Right forelimb (tissue), 1 donor: ENCODE measurements around the gene OR10D3.
"Not testable (repeated sequence)": the region's sequence is repeated elsewhere in the genome, so short reads cannot be mapped to it uniquely, and the experiment has no call there.

Experiments used
- DNase-seq: peaks from one replicate; pipeline ENCODE4 v3.0.0-alpha.2; 2018

OR10D3 gene

GRCh38 chr11:124195189-124195734 lies 12.1 kb downstream of the OR10D3 start:
- DNase-seq, result no peak

DNA sequence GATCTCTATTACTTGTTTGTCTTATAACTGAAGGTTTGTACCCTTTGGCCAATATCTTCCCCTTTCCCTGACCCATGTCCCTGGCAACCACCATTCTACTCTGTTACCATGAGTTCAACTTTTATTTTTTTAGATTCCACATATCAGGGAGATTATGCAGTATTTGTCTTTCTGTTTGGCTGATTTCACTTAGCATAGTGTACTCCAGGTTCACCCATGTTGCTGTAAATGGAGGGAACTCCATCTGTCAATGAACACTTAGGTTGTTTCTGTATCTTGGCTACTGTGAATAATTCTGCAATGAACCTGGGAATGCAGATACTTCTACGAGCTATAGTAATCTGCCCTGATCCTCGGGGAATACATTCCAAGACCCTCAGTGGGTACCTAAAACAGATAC lies 14.9 kb downstream of the OR10D3 start:
- no peak for DNase-seq

- DNase-seq, result no peak
These were observed 15.8 kb downstream of the OR10D3 start for GRCh38 chr11:124198897-124199296.

DNA sequence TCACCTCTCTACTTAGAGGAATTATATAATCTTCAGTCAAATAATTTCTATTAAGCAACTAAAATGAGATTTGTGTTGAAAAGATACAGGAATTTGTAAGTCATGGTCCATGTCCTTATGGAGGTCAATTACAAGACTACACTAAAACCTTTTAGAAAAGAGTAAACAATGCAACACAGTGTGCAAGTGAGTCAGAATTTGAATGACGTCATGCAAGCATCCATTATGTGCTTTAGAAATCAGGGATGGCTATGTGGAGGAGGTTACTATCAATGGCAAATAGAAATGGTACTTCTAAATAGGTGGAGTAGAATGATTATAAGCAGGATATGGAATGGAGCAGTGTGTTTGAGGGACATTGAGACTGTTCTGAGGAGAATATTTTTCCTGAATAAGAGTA lies 16.6 kb downstream of the OR10D3 start:
- DNase-seq, result no peak

DNA sequence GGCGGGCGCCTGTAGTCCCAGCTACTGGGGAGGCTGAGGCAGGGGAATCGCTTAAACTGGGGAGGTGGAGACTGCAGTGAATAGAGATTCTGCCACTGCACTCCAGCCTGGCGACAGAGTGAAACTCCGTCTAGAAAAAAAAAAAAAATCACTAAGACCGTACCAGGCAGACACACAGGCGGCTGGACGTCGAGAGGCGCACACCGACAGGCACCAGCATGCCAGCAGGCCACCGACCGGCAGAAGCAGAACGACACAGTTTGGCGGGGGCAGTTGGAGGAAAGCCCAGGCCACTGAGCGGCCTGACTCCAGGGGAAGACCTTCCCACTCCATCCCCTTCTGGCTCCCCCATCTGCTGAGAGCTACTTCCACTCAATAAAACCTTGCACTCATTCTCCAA lies 17.5 kb downstream of the OR10D3 start:
- DNase-seq, result no peak

- no peak for DNase-seq
These were observed 19.8 kb downstream of the OR10D3 start for GRCh38 chr11:124202951-124203350.

DNA sequence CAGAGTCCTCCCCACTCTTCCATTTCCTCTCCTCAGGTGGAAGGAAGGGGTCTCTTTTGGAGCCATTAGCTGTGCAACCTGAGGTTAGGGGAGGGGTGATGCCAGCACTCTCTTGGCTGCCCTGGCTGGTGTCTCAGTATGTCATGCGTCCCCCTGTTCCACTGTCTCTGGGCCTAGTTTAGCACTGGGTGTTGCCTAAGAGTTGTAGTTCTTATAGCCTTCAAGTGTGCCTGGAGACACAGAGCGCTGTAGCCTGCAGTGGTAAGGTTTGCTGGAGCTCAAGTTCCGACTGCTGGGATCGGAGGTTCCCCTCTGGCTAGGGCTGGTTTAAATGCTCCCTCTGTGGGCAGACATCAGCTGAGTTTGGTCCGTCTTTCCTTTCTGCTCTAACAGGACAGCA lies 20.9 kb downstream of the OR10D3 start:
- no peak for DNase-seq

DNA sequence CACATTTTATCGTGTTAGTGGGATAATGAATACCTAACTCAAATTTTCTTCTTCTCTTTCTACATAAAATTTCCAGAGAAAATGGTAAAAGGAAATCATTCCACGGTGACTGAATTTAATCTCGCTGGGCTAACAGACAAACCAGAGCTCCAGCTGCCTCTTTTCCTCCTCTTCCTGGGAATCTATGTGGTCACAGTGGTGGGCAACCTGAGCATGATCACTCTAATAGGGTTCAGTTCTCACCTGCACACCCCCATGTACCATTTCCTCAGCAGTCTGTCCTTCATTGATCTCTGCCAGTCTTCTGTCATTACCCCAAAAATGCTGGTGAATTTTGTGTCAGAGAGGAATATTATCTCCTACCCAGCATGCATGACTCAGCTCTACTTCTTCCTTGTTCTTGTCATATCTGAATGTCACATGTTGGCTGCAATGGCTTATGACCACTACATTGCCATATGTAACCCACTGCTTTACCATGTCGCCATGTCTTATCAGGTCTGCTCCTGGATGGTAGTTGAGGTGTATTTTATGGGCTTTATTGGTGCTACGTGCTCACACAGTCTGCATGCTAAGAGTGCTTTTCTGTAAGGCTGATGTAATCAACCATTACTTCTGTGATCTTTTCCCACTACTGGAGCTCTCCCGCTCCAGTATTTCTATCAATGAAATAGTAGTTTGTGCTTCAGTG lies 24.1 kb downstream of the OR10D3 start:
- DNase-seq, result no peak

- no peak for DNase-seq
These were observed 26.7 kb downstream of the OR10D3 start for GRCh38 chr11:124209824-124210357.

GRCh38 chr11:124210421-124210820 lies 27.3 kb downstream of the OR10D3 start:
- DNase-seq, result no peak

DNA sequence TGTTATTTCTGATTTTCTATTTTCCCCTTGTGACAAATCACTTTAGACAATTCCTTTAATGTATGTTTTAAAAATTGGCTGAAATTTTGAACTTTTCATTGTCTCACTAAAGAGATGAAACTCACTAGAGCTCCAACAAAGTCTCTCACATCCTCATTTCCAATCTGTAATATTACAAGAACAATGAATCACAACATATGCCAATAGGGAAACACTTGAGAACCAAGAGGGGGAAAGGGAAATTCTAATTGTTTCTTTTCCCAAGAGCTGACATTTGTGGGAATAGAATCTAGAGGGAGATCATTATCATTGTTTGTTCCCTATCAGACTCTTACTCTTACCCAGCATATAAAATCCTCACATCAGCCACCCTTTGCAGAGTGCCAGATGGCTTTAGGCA lies 28.2 kb downstream of the OR10D3 start:
- no peak for DNase-seq

- no peak for DNase-seq
These were observed 30.9 kb downstream of the OR10D3 start for GRCh38 chr11:124214027-124214426.

DNA sequence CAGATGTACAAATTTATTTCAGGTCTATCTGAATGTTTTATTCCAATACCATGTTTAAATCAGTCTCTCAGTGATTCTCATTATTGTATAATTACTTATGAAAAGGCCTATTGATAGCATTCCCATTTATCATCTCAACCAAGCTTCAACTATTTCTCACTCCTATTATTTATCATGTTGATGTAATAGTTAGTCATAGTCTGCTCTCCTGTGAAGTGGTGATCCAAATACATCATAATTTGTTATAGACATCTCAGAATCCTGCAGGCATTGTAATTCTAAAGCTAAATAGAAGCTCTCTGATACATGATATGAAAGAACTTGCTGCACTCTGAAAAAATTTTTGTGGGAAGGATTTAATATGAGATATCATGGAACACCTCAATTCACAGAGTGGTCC lies 36.0 kb downstream of the OR10D3 start:
- no peak for DNase-seq

- no peak for DNase-seq
These were observed 39.3 kb downstream of the OR10D3 start for GRCh38 chr11:124222407-124222806.

GRCh38 chr11:124224618-124225423 lies 41.7 kb downstream of the OR10D3 start:
- not testable (repeated sequence) for DNase-seq

- DNase-seq, result no peak
These were observed 42.3 kb downstream of the OR10D3 start for GRCh38 chr11:124225471-124225870.

GRCh38 chr11:124233376-124233775 lies 50.2 kb downstream of the OR10D3 start:
- DNase-seq, result no peak
